Panc1 (cell line): ENCODE data around the gene DHODH. TPM values are rescaled to one million over a fixed set of nuclear protein-coding genes. Genes with fewer than 3 reads are reported as not detected.

Source experiments
- ATAC-seq: fragments of 200-7000 bp; cut with Tn5 transposase; 2 replicates; pipeline ENCODE4 v1.9.1; 2020; ENCODE audit warnings: mild to moderate bottlenecking, moderate library complexity
- BruUV-seq: library from RNA; stranded (reverse); fragments of 400-500 nt; replicated peaks from 2 replicates; lab custom pipeline; 2021; lab: Mats Ljungman, UMichigan
- CTCF ChIA-PET: fragments of 300-600 bp; sonication (Branson Sonifier 250); formaldehyde crosslinking; loops from one replicate; lab custom pipeline; 2022; ENCODE audit warnings: antibody characterized with exemption; lab: Charles Lee
- POLR2A ChIA-PET: fragments of 300-600 bp; sonication (Branson Sonifier 250); formaldehyde crosslinking; loops from one replicate; lab custom pipeline; 2022; ENCODE audit warnings: antibody characterized with exemption; lab: Charles Lee
- DNase-seq: peaks from one replicate; pipeline ENCODE4 v3.0.0-alpha.2; 2010; ENCODE audit warnings: low read depth, low spot score
- H3K27ac ChIP-seq: 2 replicates; pipeline ENCODE4 v1.5.1; 2011; ENCODE audit warnings: mild to moderate bottlenecking, low read length, inconsistent platforms
- H3K27me3 ChIP-seq: fragments of 200-500 bp; sonication (Bioruptor generic); 2 replicates; pipeline ENCODE4 v1.6.0; 2014; ENCODE audit warnings: low read length, inconsistent platforms; ENCODE audit not compliant: control insufficient read depth, insufficient read depth
- H3K36me3 ChIP-seq: fragments of 200-500 bp; sonication (Bioruptor generic); 2 replicates; pipeline ENCODE4 v1.5.1; 2014; ENCODE audit warnings: inconsistent platforms, mild to moderate bottlenecking, low read length, moderate library complexity; ENCODE audit not compliant: control insufficient read depth, insufficient read depth
- H3K4me1 ChIP-seq: 2 replicates; pipeline ENCODE4 v1.5.1; 2011; ENCODE audit warnings: inconsistent platforms, mild to moderate bottlenecking, low read length, moderate library complexity; ENCODE audit not compliant: control insufficient read depth, insufficient read depth
- H3K4me3 ChIP-seq, 2 experiments: 2 replicates each; pipeline ENCODE4 v1.5.1; 2011 to 2012; ENCODE audit warnings: low read depth in 2 of 2, low read length in 2 of 2, mild to moderate bottlenecking in 2 of 2, inconsistent platforms in 1 of 2, moderate library complexity in 1 of 2
- H3K9me3 ChIP-seq: fragments of 200-500 bp; sonication (Bioruptor generic); 2 replicates; pipeline ENCODE4 v1.5.1; 2014; ENCODE audit warnings: low read depth, mild to moderate bottlenecking, inconsistent platforms, low read length, moderate library complexity; ENCODE audit not compliant: control insufficient read depth, insufficient read depth
- POLR2AphosphoS5 ChIP-seq: IDR thresholded peaks from 2 replicates; pipeline ENCODE4 v1.6.1; 2012; ENCODE audit warnings: mild to moderate bottlenecking, low read depth, low read length, moderate library complexity
- SIN3A ChIP-seq: IDR thresholded peaks from 2 replicates; pipeline ENCODE4 v1.6.1; 2012; ENCODE audit warnings: low read depth, mild to moderate bottlenecking, low read length, moderate library complexity, borderline replicate concordance; ENCODE audit not compliant: insufficient read depth
- TCF7L2 ChIP-seq: IDR thresholded peaks from 2 replicates; pipeline ENCODE4 v1.6.1; 2011; ENCODE audit warnings: mild to moderate bottlenecking, low read depth, low read length, inconsistent platforms
- in situ Hi-C: cut with HindIII; loops from 2 replicates; pipeline ENCODE4 v1.10.0; 2016; ENCODE audit warnings: low sequenced_read_pairs, low pct_unique_long_range_greater_than_20kb
- intact Hi-C: fragments of 100-400 bp; cut with micrococcal nuclease; formaldehyde crosslinking; loops from one replicate; pipeline ENCODE4 v1.10.0; 2022; ENCODE audit not compliant: unreplicated experiment
- total RNA-seq: library from RNA; stranded (reverse); gene quantifications from one replicate; pipeline ENCODE4 v1.2.1, GENCODE V29; 2021; ENCODE audit not compliant: unreplicated experiment
- TF ChIP-seq, protein P1 (sequence below), 2 experiments: IDR thresholded peaks; 2 replicates each; pipeline ENCODE4 v1.6.1; 2011 to 2012; ENCODE audit warnings: low read depth in 2 of 2, control low read depth in 1 of 2, low read length in 1 of 2, mild to moderate bottlenecking in 1 of 2, moderate library complexity in 1 of 2; ENCODE audit not compliant: insufficient read depth in 1 of 2
- TF ChIP-seq, protein P2 (sequence below): fragments of 450-650 bp; IDR thresholded peaks from 2 replicates; pipeline ENCODE4 v1.5.1; 2017; ENCODE audit warnings: mild to moderate bottlenecking

DHODH gene
- total RNA-seq, 1 experiment from 2014 or later: 8.9 TPM

DNA sequence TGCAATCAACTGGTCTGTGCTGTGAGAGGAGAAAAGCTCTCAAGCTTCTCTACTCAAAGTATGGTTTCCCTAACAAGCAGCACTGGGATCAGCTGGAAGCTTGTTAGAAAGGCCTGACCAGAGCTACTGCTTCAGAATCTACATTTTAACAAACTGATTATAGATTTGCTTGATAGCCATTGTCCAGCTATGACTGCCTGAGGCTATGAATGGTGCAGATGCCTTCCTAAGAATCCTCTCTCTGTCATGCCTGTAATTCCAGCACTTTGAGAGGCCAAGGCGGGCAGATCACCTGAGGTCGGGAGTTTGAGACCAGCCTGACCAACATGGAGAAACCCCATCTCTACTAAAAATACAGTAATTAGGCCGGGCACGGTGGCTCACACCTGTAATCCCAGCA, 37.0 kb upstream of the DHODH start:
- Histone ChIP-seq H3K27me3 (no peaks in the 10 kb centered on the region), H3K9me3 (no peaks in the 10 kb centered on the region), H3K4me3 (no peak overlapping the region), H3K4me1 (no peaks in the 10 kb centered on the region), H3K36me3 (no peaks in the 10 kb centered on the region), H3K27ac (no peak overlapping the region)
- in situ Hi-C loops (no loop called here), intact Hi-C loops (no loop called here)
- ATAC-seq (no peak), DNase-seq (no peak)
- ChIA-PET CTCF (interaction anchor here (0.6 kb wide), 1 partner anchor 122 kb away, joined by 11 read pairs; no protein-coding TSS in a partner anchor), POLR2A (no interaction called here)
- no TSS peak for BruUV-seq
- TF ChIP-seq POLR2AphosphoS5: no peak
- TF ChIP-seq, protein P1, sequence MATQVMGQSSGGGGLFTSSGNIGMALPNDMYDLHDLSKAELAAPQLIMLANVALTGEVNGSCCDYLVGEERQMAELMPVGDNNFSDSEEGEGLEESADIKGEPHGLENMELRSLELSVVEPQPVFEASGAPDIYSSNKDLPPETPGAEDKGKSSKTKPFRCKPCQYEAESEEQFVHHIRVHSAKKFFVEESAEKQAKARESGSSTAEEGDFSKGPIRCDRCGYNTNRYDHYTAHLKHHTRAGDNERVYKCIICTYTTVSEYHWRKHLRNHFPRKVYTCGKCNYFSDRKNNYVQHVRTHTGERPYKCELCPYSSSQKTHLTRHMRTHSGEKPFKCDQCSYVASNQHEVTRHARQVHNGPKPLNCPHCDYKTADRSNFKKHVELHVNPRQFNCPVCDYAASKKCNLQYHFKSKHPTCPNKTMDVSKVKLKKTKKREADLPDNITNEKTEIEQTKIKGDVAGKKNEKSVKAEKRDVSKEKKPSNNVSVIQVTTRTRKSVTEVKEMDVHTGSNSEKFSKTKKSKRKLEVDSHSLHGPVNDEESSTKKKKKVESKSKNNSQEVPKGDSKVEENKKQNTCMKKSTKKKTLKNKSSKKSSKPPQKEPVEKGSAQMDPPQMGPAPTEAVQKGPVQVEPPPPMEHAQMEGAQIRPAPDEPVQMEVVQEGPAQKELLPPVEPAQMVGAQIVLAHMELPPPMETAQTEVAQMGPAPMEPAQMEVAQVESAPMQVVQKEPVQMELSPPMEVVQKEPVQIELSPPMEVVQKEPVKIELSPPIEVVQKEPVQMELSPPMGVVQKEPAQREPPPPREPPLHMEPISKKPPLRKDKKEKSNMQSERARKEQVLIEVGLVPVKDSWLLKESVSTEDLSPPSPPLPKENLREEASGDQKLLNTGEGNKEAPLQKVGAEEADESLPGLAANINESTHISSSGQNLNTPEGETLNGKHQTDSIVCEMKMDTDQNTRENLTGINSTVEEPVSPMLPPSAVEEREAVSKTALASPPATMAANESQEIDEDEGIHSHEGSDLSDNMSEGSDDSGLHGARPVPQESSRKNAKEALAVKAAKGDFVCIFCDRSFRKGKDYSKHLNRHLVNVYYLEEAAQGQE (IDR thresholded peaks at IDR 0.05; ENCODE audit: insufficient read depth in 1 of 2, low read depth in 2 of 2, low read length in 1 of 2): no peak
- TF ChIP-seq, protein P2, sequence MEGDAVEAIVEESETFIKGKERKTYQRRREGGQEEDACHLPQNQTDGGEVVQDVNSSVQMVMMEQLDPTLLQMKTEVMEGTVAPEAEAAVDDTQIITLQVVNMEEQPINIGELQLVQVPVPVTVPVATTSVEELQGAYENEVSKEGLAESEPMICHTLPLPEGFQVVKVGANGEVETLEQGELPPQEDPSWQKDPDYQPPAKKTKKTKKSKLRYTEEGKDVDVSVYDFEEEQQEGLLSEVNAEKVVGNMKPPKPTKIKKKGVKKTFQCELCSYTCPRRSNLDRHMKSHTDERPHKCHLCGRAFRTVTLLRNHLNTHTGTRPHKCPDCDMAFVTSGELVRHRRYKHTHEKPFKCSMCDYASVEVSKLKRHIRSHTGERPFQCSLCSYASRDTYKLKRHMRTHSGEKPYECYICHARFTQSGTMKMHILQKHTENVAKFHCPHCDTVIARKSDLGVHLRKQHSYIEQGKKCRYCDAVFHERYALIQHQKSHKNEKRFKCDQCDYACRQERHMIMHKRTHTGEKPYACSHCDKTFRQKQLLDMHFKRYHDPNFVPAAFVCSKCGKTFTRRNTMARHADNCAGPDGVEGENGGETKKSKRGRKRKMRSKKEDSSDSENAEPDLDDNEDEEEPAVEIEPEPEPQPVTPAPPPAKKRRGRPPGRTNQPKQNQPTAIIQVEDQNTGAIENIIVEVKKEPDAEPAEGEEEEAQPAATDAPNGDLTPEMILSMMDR: no peak
- TF ChIP-seq TCF7L2: no peak
- TF ChIP-seq SIN3A: no peak

DNA sequence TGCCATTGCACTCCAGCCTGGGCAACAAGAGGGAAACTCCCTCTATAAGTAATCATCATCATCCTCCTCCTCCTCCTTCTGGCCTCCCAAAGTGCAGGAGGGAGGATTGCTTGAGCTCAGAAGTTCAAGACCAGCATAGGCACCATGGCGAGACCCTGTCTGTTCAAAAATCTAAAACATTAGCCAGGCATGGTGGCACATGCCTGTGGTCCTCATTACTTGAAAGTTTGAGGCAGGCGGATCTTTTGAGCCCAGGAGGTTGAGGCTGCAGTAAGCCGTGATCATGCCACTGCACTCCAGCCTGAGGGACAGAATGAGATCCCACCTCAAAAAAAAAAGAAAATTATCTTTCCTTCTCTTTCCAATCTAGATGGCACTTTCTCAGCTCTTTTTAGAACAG, 36.2 kb upstream of the DHODH start:
- H3K4me1 ChIP-seq: no peaks in the 10 kb centered on the region
- intact Hi-C loops: no loop called here
- DNase-seq: no peak
- no peaks in the 10 kb centered on the region for H3K27me3 ChIP-seq
- no peak for ATAC-seq
- BruUV-seq: no TSS peak
- no peak overlapping the region for H3K27ac ChIP-seq
- no peak overlapping the region for H3K4me3 ChIP-seq
- POLR2A ChIA-PET: no interaction called here
- CTCF ChIA-PET: no interaction called here
- in situ Hi-C loops: no loop called here
- H3K36me3 ChIP-seq: no peaks in the 10 kb centered on the region
- H3K9me3 ChIP-seq: no peaks in the 10 kb centered on the region
- TF ChIP-seq, protein P2: no peak
- TF ChIP-seq POLR2AphosphoS5: no peak
- TF ChIP-seq, protein P1 (IDR thresholded peaks at IDR 0.05; ENCODE audit: insufficient read depth in 1 of 2, low read depth in 2 of 2, low read length in 1 of 2): no peak
- TF ChIP-seq SIN3A: no peak
- no peak for TF ChIP-seq TCF7L2
